Hepatocyte (in vitro differentiated cells): ENCODE data around the gene MS4A6E. TPM values are rescaled to one million over a fixed set of nuclear protein-coding genes. Genes with fewer than 3 reads are reported as not detected.

Experiments
- DNase-seq: peaks from one replicate; pipeline ENCODE4 v3.0.0-alpha.2; 2016; ENCODE audit warnings: low spot score
- H2AFZ ChIP-seq: fragments of 200-600 bp; sonication (generic); 2 replicates; pipeline ENCODE4 v1.6.0; 2016; ENCODE audit warnings: antibody characterized with exemption, mild to moderate bottlenecking
- H3K27ac ChIP-seq: fragments of 200-600 bp; sonication (generic); 2 replicates; pipeline ENCODE4 v1.5.1; 2016; ENCODE audit warnings: mild to moderate bottlenecking
- H3K27me3 ChIP-seq: fragments of 200-600 bp; sonication (generic); 2 replicates; pipeline ENCODE4 v1.6.1; 2016
- H3K36me3 ChIP-seq: fragments of 200-600 bp; sonication (generic); replicated peaks from 2 replicates; pipeline ENCODE4 v1.5.1; 2016; ENCODE audit warnings: low read depth; ENCODE audit not compliant: insufficient read depth
- H3K4me1 ChIP-seq: fragments of 200-600 bp; sonication (generic); 2 replicates; pipeline ENCODE4 v1.5.1; 2016; ENCODE audit warnings: mild to moderate bottlenecking, moderate library complexity; ENCODE audit not compliant: insufficient read depth
- H3K4me2 ChIP-seq: fragments of 200-600 bp; sonication (generic); 2 replicates; pipeline ENCODE4 v1.6.0; 2016
- H3K4me3 ChIP-seq: fragments of 200-600 bp; sonication (generic); 2 replicates; pipeline ENCODE4 v1.5.1; 2016; ENCODE audit warnings: mild to moderate bottlenecking
- H3K79me2 ChIP-seq: fragments of 200-600 bp; sonication (generic); 2 replicates; pipeline ENCODE4 v1.6.0; 2017; ENCODE audit warnings: mild to moderate bottlenecking
- H3K9me2 ChIP-seq: fragments of 200-600 bp; sonication (generic); replicated peaks from 2 replicates; pipeline ENCODE4 v1.6.0; 2017; ENCODE audit warnings: mild to moderate bottlenecking; ENCODE audit not compliant: insufficient read depth
- H3K9me3 ChIP-seq: fragments of 200-600 bp; sonication (generic); 2 replicates; pipeline ENCODE4 v1.5.1; 2016; ENCODE audit warnings: low read depth, mild to moderate bottlenecking
- H4K20me1 ChIP-seq: fragments of 200-600 bp; sonication (generic); 2 replicates; pipeline ENCODE4 v1.6.0; 2016; ENCODE audit warnings: mild to moderate bottlenecking; ENCODE audit not compliant: insufficient read depth, poor library complexity, severe bottlenecking
- CTCF ChIP-seq: fragments of 200-600 bp; sonication (generic); IDR thresholded peaks from 2 replicates; pipeline ENCODE4 v1.5.1; 2016; ENCODE audit warnings: antibody characterized with exemption, mild to moderate bottlenecking; ENCODE audit not compliant: poor library complexity
- EZH2 ChIP-seq: fragments of 200-600 bp; sonication (generic); IDR thresholded peaks from 2 replicates; pipeline ENCODE4 v1.6.1; 2016; ENCODE audit warnings: antibody characterized with exemption, mild to moderate bottlenecking, borderline replicate concordance
- EZH2phosphoT487 ChIP-seq: fragments of 200-600 bp; sonication (generic); IDR thresholded peaks from one replicate; pipeline ENCODE4 v1.6.1; 2018; ENCODE audit warnings: antibody characterized with exemption, mild to moderate bottlenecking, low read depth, moderate library complexity; ENCODE audit not compliant: unreplicated experiment, severe bottlenecking
- WGBS: methylation state at CpG from one replicate; pipeline ENCODE4 v1.1.6; 2016; ENCODE audit warnings: low lambda C conversion rate; ENCODE audit errors: missing lambda C conversion rate; 5-methylcytosine and 5-hydroxymethylcytosine counted together
- polyA plus RNA-seq: library from polyadenylated mRNA; unstranded; fragments of >200 nt; fragmentation: Nextera tagmentation; extraction: Ambion mirVana; gene quantifications from 2 replicates; pipeline ENCODE4 v1.2.1, GENCODE V29; 2016
- total RNA-seq: library from RNA; depleted of rRNA; stranded (reverse); fragments of >200 nt; gene quantifications from 2 replicates; pipeline ENCODE4 v1.2.3, GENCODE V29; 2014

MS4A6E gene
- total and polyA plus RNA-seq, 2 experiments from 2014 or later, result not detected

- Histone ChIP-seq H3K4me1 (no peaks in the 10 kb centered on the region), H3K9me3 (no peaks in the 10 kb centered on the region), H3K27ac (no peak overlapping the region), H3K4me2 (no peak overlapping the region), H3K36me3 (no peaks in the 10 kb centered on the region), H3K9me2 (no peaks in the 10 kb centered on the region), H3K4me3 (no peak overlapping the region), H3K79me2 (no peaks in the 10 kb centered on the region), H4K20me1 (no peaks in the 10 kb centered on the region), H2AFZ (no peak overlapping the region), H3K27me3 (no peaks in the 10 kb centered on the region)
- no peak for DNase-seq
- TF ChIP-seq EZH2, result no peak
- no peak for TF ChIP-seq CTCF
- no peak for TF ChIP-seq EZH2phosphoT487
- WGBS, result 82% methylated on average over 3 of the region's 3 CpGs
Observed at GRCh38 chr11:60307507-60308195, 19.4 kb upstream of the MS4A6E start.

- H4K20me1 ChIP-seq, result no peaks in the 10 kb centered on the region
- H3K36me3 ChIP-seq, result no peaks in the 10 kb centered on the region
- TF ChIP-seq EZH2phosphoT487 (no peak), CTCF (no peak), EZH2 (no peak)
- H3K9me3 ChIP-seq, result no peaks in the 10 kb centered on the region
- no peaks in the 10 kb centered on the region for H3K27me3 ChIP-seq
- no peaks in the 10 kb centered on the region for H3K9me2 ChIP-seq
- H3K27ac ChIP-seq, result no peak overlapping the region
- no peaks in the 10 kb centered on the region for H3K4me1 ChIP-seq
- H3K4me2 ChIP-seq, result no peak overlapping the region
- H3K4me3 ChIP-seq, result no peak overlapping the region
- DNase-seq, result no peak
- WGBS, result 56% methylated on average over 5 of the region's 5 CpGs
- no peaks in the 10 kb centered on the region for H3K79me2 ChIP-seq
- no peak overlapping the region for H2AFZ ChIP-seq
Observed at GRCh38 chr11:60310407-60310998, 16.6 kb upstream of the MS4A6E start.

- H3K79me2 ChIP-seq, result no peaks in the 10 kb centered on the region
- WGBS, result 46% methylated on average over 2 of the region's 2 CpGs
- H3K36me3 ChIP-seq, result no peaks in the 10 kb centered on the region
- no peak overlapping the region for H3K27ac ChIP-seq
- no peak overlapping the region for H3K4me2 ChIP-seq
- no peak overlapping the region for H2AFZ ChIP-seq
- no peak for DNase-seq
- no peak for TF ChIP-seq CTCF
- no peak for TF ChIP-seq EZH2
- TF ChIP-seq EZH2phosphoT487, result no peak
- no peaks in the 10 kb centered on the region for H4K20me1 ChIP-seq
- no peaks in the 10 kb centered on the region for H3K9me2 ChIP-seq
- no peaks in the 10 kb centered on the region for H3K4me1 ChIP-seq
- H3K9me3 ChIP-seq, result no peaks in the 10 kb centered on the region
- H3K4me3 ChIP-seq, result no peak overlapping the region
- H3K27me3 ChIP-seq, result no peaks in the 10 kb centered on the region
Observed at GRCh38 chr11:60314635-60315321, 12.3 kb upstream of the MS4A6E start.
